Esophagus muscularis mucosa (tissue), 3 donors: ENCODE data around the gene MYL12B.

Source experiments
- POLR2A ChIP-seq: fragments of 450-650 bp; IDR thresholded peaks from one replicate; pipeline ENCODE4 v1.6.1; 2017; ENCODE audit warnings: antibody characterized with exemption, moderate library complexity, mild to moderate bottlenecking, low read depth
- TF ChIP-seq, protein P1 (sequence below), 3 experiments: fragments of 200-600 bp in 2 of 3; fragments of 450-650 bp in 1 of 3; sonication (generic) in 2 of 3; IDR thresholded peaks; one replicate each; pipeline ENCODE4 v1.5.1; 2017 to 2019; ENCODE audit warnings: antibody characterized with exemption in 3 of 3, mild to moderate bottlenecking in 2 of 3, moderate library complexity in 1 of 3

DNA sequence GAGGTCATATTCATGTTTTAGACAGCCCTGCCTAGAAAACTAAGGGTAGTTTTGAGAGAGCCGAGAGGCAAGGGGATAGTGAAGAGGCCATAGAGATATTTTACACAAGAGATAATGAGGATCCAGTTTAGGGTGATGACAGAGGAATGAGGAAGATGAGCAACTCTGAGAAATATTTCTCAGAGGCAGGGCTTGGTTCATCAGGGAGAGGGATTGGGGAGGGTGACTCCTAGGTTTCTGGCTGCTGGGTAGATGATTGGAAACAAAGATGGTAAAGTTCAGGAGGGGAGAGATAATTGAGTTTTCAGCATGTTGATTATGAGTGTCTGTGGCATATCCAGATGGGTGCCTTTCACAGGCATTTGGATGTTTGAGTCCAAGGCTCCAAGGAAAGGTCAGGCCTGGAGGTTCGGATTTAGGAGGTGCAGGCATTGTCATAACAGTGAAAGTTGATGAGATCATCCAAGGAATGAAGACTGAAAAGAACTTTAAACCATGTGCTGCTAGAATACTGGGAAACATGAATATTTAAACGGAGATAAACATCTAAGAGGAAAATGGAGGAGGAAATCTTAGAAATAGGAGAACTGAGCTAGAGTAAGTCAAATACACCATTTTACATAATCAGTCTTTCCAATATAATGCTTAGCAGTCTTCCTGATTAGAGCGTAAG, 7.4 kb downstream of the MYL12B start:
- TF ChIP-seq, protein P1, sequence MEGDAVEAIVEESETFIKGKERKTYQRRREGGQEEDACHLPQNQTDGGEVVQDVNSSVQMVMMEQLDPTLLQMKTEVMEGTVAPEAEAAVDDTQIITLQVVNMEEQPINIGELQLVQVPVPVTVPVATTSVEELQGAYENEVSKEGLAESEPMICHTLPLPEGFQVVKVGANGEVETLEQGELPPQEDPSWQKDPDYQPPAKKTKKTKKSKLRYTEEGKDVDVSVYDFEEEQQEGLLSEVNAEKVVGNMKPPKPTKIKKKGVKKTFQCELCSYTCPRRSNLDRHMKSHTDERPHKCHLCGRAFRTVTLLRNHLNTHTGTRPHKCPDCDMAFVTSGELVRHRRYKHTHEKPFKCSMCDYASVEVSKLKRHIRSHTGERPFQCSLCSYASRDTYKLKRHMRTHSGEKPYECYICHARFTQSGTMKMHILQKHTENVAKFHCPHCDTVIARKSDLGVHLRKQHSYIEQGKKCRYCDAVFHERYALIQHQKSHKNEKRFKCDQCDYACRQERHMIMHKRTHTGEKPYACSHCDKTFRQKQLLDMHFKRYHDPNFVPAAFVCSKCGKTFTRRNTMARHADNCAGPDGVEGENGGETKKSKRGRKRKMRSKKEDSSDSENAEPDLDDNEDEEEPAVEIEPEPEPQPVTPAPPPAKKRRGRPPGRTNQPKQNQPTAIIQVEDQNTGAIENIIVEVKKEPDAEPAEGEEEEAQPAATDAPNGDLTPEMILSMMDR (IDR thresholded peaks at IDR 0.05): no peak
- TF ChIP-seq POLR2A: no peak
